H1 (cell line): Measurements from ENCODE around the gene C5AR1. TPM values are rescaled to one million over a fixed set of nuclear protein-coding genes. Genes with fewer than 3 reads are reported as not detected.

Experiments
- BCL11A ChIP-seq, 2 experiments: IDR thresholded peaks; one replicate each; pipeline ENCODE4 v1.6.1; 2011; ENCODE audit warnings: low read depth in 2 of 2, low read length in 2 of 2, mild to moderate bottlenecking in 2 of 2
- CTBP2 ChIP-seq: IDR thresholded peaks from 2 replicates; pipeline ENCODE4 v1.7.0; 2011; ENCODE audit warnings: borderline replicate concordance, mild to moderate bottlenecking, moderate library complexity, mixed read lengths, low read length; ENCODE audit not compliant: insufficient read depth, insufficient read length
- GTF2F1 ChIP-seq: IDR thresholded peaks from 2 replicates; pipeline ENCODE4 v1.6.1; 2012; ENCODE audit warnings: low read depth, low read length, improper control_type of control experiment, borderline replicate concordance
- POU5F1 ChIP-seq: IDR thresholded peaks from 2 replicates; pipeline ENCODE4 v1.6.1; 2011; ENCODE audit warnings: low read depth, mild to moderate bottlenecking, low read length, moderate library complexity
- polyA plus RNA-seq, 7 experiments: library from polyadenylated mRNA; depleted of rRNA in 3 of 7; stranded (reverse) in 5 of 7; unstranded in 2 of 7; fragments of >200 nt in 5 of 7; fragments of 200-250 nt in 2 of 7; gene quantifications; 1 replicate in 5 of 7; 2 replicates in 1 of 7; 4 replicates in 1 of 7; pipeline versions ENCODE4 v1.2.1 to v1.2.3, GENCODE V29; 2011 to 2013; ENCODE audit warnings: missing spikeins in 2 of 7, mixed read lengths in 2 of 7
- total RNA-seq: library from RNA; stranded (reverse); fragmentation: NEBNext Ultra II Directional; extraction: Animal tissue kit (Norgen Biotek cat#: 25700); gene quantifications from 2 replicates; pipeline ENCODE4 v1.2.1, GENCODE V29; 2021

The C5AR1 gene
- total and polyA plus RNA-seq, 2 of the 8 experiments (the other 6 are each of a cell fraction or from before 2014, with no cell fraction given), result 0.20 TPM; not detected in 1

GRCh38 chr19:47302249-47302648 is 7.4 kb upstream of the C5AR1 start (continued):
- TF ChIP-seq CTBP2 (no peak), POU5F1 (no peak), GTF2F1 (no peak), BCL11A (IDR thresholded peaks at IDR 0.05; ENCODE audit: low read depth in 2 of 2, low read length in 2 of 2) (no peak)
